Measurements from ENCODE around the gene SLC19A3. TPM values are rescaled to one million over a fixed set of nuclear protein-coding genes. Genes with fewer than 3 reads are reported as not detected.

Gene SLC19A3
- total RNA-seq, 1 experiment from 2014 or later: not detected

- in situ Hi-C loops (cut with HindIII; ENCODE audit: low sequenced_read_pairs): no loop called here
- DNase-seq (ENCODE audit: low spot score): no peak
Measured at GRCh38 chr2:227654426-227654825, 63.4 kb downstream of the SLC19A3 start.

- DNase-seq (ENCODE audit: low spot score): no peak
- in situ Hi-C loops (cut with HindIII; ENCODE audit: low sequenced_read_pairs): no loop called here
Measured at GRCh38 chr2:227653419-227653818, 64.4 kb downstream of the SLC19A3 start.

GRCh38 chr2:227643990-227644551, 73.8 kb downstream of the SLC19A3 start:
- in situ Hi-C loops (cut with HindIII; ENCODE audit: low sequenced_read_pairs): no loop called here
- DNase-seq (ENCODE audit: low spot score): no peak

- no peak for DNase-seq (ENCODE audit: low spot score)
- in situ Hi-C loops (cut with HindIII; ENCODE audit: low sequenced_read_pairs): no loop called here
Measured at GRCh38 chr2:227642656-227643055, 75.2 kb downstream of the SLC19A3 start.

- in situ Hi-C loops (cut with HindIII; ENCODE audit: low sequenced_read_pairs): no loop called here
- no peak for DNase-seq (ENCODE audit: low spot score)
Measured at GRCh38 chr2:227634201-227634600, 83.6 kb downstream of the SLC19A3 start.

Other genes with a start within 250 kb of the SLC19A3 start
- 37.8 and 54.9 TPM in 2 replicates for gene AGFG1, start 245.9 kb downstream of the SLC19A3 start, total RNA-seq (2014; rRNA removed; shearing (Covaris generic))
- gene SCYGR2, start 119.1 kb downstream of the SLC19A3 start, total RNA-seq (2014; rRNA removed; shearing (Covaris generic)): not detected in 2 replicates
- not detected in 2 replicates for gene SCYGR3, start 103.2 kb downstream of the SLC19A3 start, total RNA-seq (2014; rRNA removed; shearing (Covaris generic))
- not detected in 2 replicates for gene SCYGR4, start 100.5 kb downstream of the SLC19A3 start, total RNA-seq (2014; rRNA removed; shearing (Covaris generic))
- gene SCYGR5, start 51.2 kb downstream of the SLC19A3 start, total RNA-seq (2014; rRNA removed; shearing (Covaris generic)): not detected in 2 replicates
- not detected in 2 replicates for gene SCYGR6, start 6.7 kb upstream of the SLC19A3 start, total RNA-seq (2014; rRNA removed; shearing (Covaris generic))
- gene SCYGR7, start 10.3 kb upstream of the SLC19A3 start, total RNA-seq (2014; rRNA removed; shearing (Covaris generic)): not detected in 2 replicates
- not detected in 2 replicates for gene SCYGR8, start 27.9 kb upstream of the SLC19A3 start, total RNA-seq (2014; rRNA removed; shearing (Covaris generic))
- not detected in 2 replicates for gene CCL20, start 95.8 kb upstream of the SLC19A3 start, total RNA-seq (2014; rRNA removed; shearing (Covaris generic))
- gene DAW1, start 153.6 kb upstream of the SLC19A3 start, total RNA-seq (2014; rRNA removed; shearing (Covaris generic)): not detected in 2 replicates

Measured in G401 (cell line).